ENCODE results near the gene CGAS. TPM values are rescaled to one million over a fixed set of nuclear protein-coding genes. Genes with fewer than 3 reads are reported as not detected.

The CGAS gene
- total and polyA plus RNA-seq, 2 of the 13 experiments (the other 11 are each of a cell fraction or from before 2014, with no cell fraction given), result 0.03 to 0.07 TPM

DNA sequence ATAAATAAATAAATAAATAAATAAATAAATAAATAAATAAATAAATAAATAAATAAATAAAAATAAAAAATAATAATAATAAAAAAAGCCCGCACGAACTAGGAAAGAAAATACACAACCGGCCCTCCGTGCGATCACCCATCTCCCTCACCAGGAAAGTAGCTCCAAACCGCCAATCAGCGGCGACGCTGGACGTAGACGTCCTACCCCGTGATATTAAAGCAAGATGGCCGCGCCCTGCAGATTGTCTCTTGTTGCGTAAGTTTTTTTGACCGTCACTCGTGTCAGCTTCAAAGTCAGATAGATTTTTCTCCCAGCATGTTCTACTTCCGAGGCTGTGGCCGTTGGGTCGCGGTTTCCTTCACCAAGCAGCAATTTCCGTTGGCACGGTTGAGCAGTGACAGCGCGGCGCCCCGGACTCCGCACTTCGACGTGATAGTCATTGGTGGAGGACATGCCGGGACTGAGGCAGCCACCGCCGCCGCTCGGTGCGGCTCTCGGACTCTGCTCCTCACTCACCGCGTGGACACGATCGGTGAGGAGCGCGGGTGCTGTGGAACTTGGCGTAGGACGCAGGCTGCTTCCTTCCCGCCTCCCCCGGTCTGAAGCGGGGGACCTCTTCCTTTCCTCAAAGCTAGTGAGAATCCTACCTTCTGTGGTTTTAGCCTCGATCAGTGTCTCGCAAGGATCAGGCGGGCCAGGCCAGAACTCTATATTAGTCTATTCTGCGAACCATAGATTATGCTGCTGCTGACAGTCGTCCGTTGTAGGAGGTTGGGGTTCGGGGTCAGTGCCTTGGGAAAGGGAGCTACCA lies 9.6 kb upstream of the CGAS start, which contains the start of gene MTO1 (continued):
- TF ChIP-seq ZNF280D (CRISPR knock-in tag; IDR thresholded peaks at IDR 0.05) (0 out of 2 replicates have a peak, but pooled peaks have one; percentile 25), SP2 (CRISPR knock-in tag; IDR thresholded peaks at IDR 0.05) (no peak), ZKSCAN8 (CRISPR knock-in tag; IDR thresholded peaks at IDR 0.05; ENCODE audit: borderline replicate concordance) (peak; percentile 25; the same call in 1 of the 2 replicates), ARID3A (IDR thresholded peaks at IDR 0.05; ENCODE audit: low read depth, low read length) (peak; percentile 87), TOE1 (CRISPR knock-in tag; IDR thresholded peaks at IDR 0.05) (no peak), ZKSCAN1 (IDR thresholded peaks at IDR 0.05; ENCODE audit: low read length) (no peak), RXRB (CRISPR knock-in tag; IDR thresholded peaks at IDR 0.05; ENCODE audit: borderline replicate concordance) (no peak; the same call in 1 of the 2 replicates), ZNF350 (CRISPR knock-in tag; IDR thresholded peaks at IDR 0.05; ENCODE audit: borderline replicate concordance, low read depth) (peak; percentile 69; the same call in 1 of the 2 replicates), CBFB (CRISPR knock-in tag; IDR thresholded peaks at IDR 0.05) (no peak), ZNF570 (CRISPR knock-in tag; IDR thresholded peaks at IDR 0.05; ENCODE audit: borderline replicate concordance) (no peak), FOXK2 (IDR thresholded peaks at IDR 0.05) (0 out of 2 replicates have a peak, but pooled peaks have one; percentile 10), SETDB1 (CRISPR knock-in tag; IDR thresholded peaks at IDR 0.05; ENCODE audit: borderline replicate concordance) (no peak), HOXA7 (CRISPR knock-in tag; IDR thresholded peaks at IDR 0.05) (no peak), ATF4 (CRISPR knock-in tag; IDR thresholded peaks at IDR 0.05) (peak in 1 of 2 experiments; percentile 84; a peak in 2 of 4 replicates), ZSCAN12 (CRISPR knock-in tag; IDR thresholded peaks at IDR 0.05) (no peak), IRF2 (CRISPR knock-in tag; IDR thresholded peaks at IDR 0.05) (0 out of 2 replicates have a peak, but pooled peaks have one; percentile 42), ZNF451 (CRISPR knock-in tag; IDR thresholded peaks at IDR 0.05) (0 out of 2 replicates have a peak, but pooled peaks have one; percentile 41)
- TF ChIP-seq, protein P1, sequence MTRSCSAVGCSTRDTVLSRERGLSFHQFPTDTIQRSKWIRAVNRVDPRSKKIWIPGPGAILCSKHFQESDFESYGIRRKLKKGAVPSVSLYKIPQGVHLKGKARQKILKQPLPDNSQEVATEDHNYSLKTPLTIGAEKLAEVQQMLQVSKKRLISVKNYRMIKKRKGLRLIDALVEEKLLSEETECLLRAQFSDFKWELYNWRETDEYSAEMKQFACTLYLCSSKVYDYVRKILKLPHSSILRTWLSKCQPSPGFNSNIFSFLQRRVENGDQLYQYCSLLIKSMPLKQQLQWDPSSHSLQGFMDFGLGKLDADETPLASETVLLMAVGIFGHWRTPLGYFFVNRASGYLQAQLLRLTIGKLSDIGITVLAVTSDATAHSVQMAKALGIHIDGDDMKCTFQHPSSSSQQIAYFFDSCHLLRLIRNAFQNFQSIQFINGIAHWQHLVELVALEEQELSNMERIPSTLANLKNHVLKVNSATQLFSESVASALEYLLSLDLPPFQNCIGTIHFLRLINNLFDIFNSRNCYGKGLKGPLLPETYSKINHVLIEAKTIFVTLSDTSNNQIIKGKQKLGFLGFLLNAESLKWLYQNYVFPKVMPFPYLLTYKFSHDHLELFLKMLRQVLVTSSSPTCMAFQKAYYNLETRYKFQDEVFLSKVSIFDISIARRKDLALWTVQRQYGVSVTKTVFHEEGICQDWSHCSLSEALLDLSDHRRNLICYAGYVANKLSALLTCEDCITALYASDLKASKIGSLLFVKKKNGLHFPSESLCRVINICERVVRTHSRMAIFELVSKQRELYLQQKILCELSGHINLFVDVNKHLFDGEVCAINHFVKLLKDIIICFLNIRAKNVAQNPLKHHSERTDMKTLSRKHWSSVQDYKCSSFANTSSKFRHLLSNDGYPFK (CRISPR knock-in tag; IDR thresholded peaks at IDR 0.05; ENCODE audit: borderline replicate concordance), result peak; percentile 84; the same call in 1 of the 2 replicates
- TF ChIP-seq, protein P2, sequence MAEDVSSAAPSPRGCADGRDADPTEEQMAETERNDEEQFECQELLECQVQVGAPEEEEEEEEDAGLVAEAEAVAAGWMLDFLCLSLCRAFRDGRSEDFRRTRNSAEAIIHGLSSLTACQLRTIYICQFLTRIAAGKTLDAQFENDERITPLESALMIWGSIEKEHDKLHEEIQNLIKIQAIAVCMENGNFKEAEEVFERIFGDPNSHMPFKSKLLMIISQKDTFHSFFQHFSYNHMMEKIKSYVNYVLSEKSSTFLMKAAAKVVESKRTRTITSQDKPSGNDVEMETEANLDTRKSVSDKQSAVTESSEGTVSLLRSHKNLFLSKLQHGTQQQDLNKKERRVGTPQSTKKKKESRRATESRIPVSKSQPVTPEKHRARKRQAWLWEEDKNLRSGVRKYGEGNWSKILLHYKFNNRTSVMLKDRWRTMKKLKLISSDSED (CRISPR knock-in tag; IDR thresholded peaks at IDR 0.05), result no peak
